GM18499 (cell line): ENCODE measurements around the gene NR6A1.

Source experiments
- ATAC-seq: cut with Tn5 transposase; IDR thresholded peaks from one replicate; pipeline ENCODE4 v1.9.1; 2021; ENCODE audit warnings: moderate number of reproducible peaks; ENCODE audit not compliant: insufficient read depth, unreplicated experiment

The NR6A1 gene

GRCh38 chr9:124771021-124771866 lies at the start of gene NR6A1:
Gene NR6A1 (minus strand): TSS chr9:124771311.
- ATAC-seq, result peak; percentile 63

- ATAC-seq, result no peak
These were observed 47.5 kb upstream of the NR6A1 start for GRCh38 chr9:124818431-124819281.

- ATAC-seq, result no peak
These were observed 44.5 kb upstream of the NR6A1 start for GRCh38 chr9:124815601-124816000.

GRCh38 chr9:124814164-124814535 lies 43.0 kb upstream of the NR6A1 start:
- no peak for ATAC-seq

GRCh38 chr9:124813501-124814163 lies 42.5 kb upstream of the NR6A1 start:
- ATAC-seq, result no peak

GRCh38 chr9:124813041-124813440 lies 41.9 kb upstream of the NR6A1 start:
- ATAC-seq, result no peak

GRCh38 chr9:124812441-124812876 lies 41.3 kb upstream of the NR6A1 start:
- ATAC-seq, result no peak

GRCh38 chr9:124810663-124811355 lies 39.7 kb upstream of the NR6A1 start:
- no peak for ATAC-seq

- ATAC-seq, result no peak
These were observed 38.8 kb upstream of the NR6A1 start for GRCh38 chr9:124809741-124810500.

- no peak for ATAC-seq
These were observed 38.1 kb upstream of the NR6A1 start for GRCh38 chr9:124809211-124809610.

GRCh38 chr9:124808246-124808956 lies 37.3 kb upstream of the NR6A1 start:
- ATAC-seq, result no peak

GRCh38 chr9:124805186-124805585 lies 34.1 kb upstream of the NR6A1 start:
- ATAC-seq, result no peak

GRCh38 chr9:124803911-124804310 lies 32.8 kb upstream of the NR6A1 start:
- ATAC-seq, result no peak

- ATAC-seq, result no peak
These were observed 31.3 kb upstream of the NR6A1 start for GRCh38 chr9:124802426-124802825.

- ATAC-seq, result no peak
These were observed 30.2 kb upstream of the NR6A1 start for GRCh38 chr9:124801356-124801755.

- ATAC-seq, result no peak
These were observed 29.5 kb upstream of the NR6A1 start for GRCh38 chr9:124800306-124801259.

- no peak for ATAC-seq
These were observed 28.3 kb upstream of the NR6A1 start for GRCh38 chr9:124799274-124800006.
